HG02588 (cell line): ENCODE results near the gene PCBP1.
"Not testable (repeated sequence)": the region's sequence is repeated elsewhere in the genome, so short reads cannot be mapped to it uniquely, and the experiment has no call there.

ENCODE experiments used
- ATAC-seq: cut with Tn5 transposase; IDR thresholded peaks from one replicate; pipeline ENCODE4 v1.9.1; 2021; ENCODE audit warnings: mild to moderate bottlenecking, moderate library complexity; ENCODE audit not compliant: unreplicated experiment

The PCBP1 gene

GRCh38 chr2:70080610-70081200 lies 6.6 kb upstream of the PCBP1 start:
- ATAC-seq: no peak

DNA sequence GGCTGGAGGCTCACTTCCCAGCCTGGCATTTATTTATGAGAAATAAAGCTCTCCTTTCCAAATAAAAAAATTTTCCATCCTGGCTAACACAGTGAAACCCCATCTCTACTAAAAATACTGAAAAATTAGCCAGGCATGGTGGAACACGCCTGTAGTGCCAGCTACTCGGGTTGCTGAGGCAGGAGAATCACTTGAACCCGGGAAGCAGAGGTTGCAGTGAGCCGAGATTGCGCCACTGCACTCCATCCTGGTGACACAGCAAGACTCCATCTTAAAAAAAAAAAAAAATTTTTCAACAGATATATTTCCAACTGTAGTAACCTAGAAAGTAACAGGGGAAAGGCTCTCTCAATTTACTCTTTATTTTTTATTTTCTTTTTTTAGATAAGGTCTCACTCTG lies 6.1 kb upstream of the PCBP1 start:
- no peak for ATAC-seq

- no peak for ATAC-seq
Observed at GRCh38 chr2:70083344-70084156, 3.7 kb upstream of the PCBP1 start.

DNA sequence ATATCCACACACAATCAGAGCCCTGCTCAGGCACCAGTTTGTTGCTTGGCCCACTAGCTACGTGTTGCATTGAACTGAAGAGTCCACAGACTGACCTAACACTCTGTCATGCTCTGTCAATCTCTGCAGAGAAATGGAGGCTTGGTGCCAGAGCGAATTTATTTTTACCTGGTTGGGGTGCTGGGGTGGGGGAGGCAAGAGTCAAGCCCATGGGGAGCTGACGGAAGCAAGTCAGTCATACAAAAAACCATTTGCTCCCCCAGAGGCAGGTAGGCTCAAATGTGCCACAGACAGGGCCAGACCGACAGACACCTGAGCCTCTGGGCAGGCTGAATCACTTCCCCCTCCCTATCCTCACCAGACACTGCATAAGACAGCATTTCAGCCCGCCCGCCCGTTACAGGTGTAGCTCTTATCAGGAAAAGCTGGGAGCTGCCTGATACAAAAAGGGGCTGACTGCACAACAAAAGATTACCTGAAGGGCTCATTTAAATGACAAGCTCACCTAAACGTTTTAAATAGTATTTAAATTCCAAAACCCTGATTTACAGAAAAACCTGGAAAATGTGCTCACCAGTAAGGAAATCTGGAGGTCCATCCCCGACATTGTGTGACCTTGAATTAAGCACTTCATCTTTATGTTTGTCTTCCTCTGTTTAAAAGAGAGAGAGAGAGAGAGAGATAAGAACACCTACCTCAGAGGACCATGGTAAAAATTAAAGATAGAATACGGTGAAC lies 2.1 kb upstream of the PCBP1 start:
- ATAC-seq: no peak

DNA sequence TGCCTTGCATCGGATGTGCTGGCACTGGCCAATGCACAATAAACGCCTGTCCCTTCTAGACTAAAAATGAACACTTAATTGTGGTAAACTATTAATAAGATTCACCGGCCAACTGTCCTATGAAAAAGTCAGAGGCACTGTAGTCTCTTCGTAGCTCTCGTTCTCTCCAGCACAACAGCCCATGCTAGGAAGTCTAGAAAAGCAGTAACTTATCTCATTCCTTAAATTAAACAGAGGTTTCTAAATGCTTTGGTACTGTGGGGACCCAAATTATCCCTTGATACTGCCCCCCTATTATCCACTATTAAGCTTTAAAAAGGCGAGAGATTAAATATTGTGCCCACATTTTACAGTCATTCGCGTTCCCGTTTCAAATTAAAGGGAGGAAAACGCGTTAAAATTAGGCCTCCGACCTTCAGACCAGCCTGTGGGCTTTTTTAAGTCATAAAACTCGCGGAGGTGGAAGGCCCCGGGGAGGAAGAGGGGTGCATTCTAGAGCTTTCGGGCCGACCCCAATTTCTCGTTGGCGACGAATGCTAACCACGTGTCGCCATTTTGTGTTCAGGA lies 1.5 kb upstream of the PCBP1 start:
- no peak for ATAC-seq

GRCh38 chr2:70086278-70086837 lies 919 bp upstream of the PCBP1 start:
- ATAC-seq: peak; percentile 40

- no peak for ATAC-seq
Observed at GRCh38 chr2:70087702-70088597, 673 bp downstream of the PCBP1 start.

DNA sequence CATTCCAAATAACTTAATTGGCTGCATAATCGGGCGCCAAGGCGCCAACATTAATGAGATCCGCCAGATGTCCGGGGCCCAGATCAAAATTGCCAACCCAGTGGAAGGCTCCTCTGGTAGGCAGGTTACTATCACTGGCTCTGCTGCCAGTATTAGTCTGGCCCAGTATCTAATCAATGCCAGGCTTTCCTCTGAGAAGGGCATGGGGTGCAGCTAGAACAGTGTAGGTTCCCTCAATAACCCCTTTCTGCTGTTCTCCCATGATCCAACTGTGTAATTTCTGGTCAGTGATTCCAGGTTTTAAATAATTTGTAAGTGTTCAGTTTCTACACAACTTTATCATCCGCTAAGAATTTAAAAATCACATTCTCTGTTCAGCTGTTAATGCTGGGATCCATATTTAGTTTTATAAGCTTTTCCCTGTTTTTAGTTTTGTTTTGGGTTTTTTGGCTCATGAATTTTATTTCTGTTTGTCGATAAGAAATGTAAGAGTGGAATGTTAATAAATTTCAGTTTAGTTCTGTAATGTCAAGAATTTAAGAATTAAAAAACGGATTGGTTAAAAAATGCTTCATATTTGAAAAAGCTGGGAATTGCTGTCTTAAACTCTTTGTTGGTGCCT lies 1.4 kb downstream of the PCBP1 start:
- ATAC-seq: no peak

- ATAC-seq: no peak
Observed at GRCh38 chr2:70089220-70089982, 2.1 kb downstream of the PCBP1 start.

- no peak for ATAC-seq
Observed at GRCh38 chr2:70089983-70090525, 2.8 kb downstream of the PCBP1 start.

DNA sequence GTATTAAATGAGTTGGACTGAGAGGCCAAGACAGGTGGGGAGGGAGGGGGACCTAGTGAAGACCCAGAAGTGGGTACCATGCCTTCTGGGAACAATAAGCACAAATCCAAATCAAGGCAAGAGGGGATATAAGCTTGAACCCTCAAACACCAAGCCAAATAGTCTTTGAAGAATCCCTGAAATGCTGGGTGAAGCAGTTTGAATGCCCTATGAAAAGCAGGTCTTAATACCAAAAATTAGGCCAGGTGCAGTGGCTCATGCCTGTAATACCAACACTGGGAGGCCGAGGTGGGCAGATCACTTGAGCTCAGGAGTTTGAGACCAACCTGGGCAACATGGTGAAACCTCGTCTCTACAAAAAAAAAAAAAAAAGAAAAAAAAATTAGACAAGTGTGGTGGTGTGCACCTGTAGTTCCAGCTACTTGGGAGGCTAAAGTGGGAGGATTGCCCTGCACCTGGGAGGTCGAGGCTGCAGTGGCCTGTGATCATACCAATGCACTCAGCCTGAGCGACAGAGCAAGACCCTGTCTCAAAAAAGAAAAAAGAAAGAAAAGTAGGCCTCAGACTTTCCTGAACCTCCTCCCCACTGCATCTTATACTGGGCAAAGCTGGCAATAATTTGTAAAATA lies 3.5 kb downstream of the PCBP1 start:
- no peak for ATAC-seq

DNA sequence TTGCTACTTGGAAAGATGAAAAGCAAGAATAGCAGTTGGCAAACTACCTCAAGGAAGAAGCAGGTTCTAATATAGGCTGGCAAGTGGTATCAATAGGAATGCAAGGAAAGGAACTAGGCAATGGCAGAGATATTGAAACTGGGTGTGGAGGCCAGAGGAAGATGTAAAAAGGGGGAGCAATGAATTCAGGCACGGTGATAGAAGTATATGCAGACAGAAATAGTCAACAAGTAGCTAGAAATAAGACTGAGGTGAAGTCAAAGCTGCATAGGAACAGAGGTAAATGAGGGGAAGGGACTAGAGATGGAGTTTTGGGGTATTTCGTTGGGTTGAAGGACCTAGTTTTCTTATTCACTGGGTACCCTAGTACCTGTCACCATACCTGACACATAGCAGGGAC lies 4.1 kb downstream of the PCBP1 start:
- ATAC-seq: no peak

DNA sequence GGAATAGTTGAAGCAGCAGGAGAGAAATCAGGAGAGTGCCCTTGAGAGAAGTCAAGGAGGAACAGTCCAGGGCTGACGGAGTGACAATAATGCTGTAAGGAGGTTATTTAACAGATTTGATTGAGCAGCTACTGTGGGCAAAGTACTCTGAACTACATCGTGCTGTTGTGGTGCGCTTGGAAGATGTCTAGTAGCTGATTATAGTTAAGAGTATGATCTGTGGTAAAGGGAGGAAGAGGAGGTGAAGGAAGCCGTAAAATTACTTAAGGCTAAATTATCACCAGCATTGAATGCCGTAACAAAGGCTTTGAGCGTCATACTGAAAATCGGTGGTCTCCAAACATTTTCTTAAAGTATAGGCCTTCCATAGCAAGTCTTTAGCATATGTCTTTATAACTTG lies 4.5 kb downstream of the PCBP1 start:
- ATAC-seq: no peak

DNA sequence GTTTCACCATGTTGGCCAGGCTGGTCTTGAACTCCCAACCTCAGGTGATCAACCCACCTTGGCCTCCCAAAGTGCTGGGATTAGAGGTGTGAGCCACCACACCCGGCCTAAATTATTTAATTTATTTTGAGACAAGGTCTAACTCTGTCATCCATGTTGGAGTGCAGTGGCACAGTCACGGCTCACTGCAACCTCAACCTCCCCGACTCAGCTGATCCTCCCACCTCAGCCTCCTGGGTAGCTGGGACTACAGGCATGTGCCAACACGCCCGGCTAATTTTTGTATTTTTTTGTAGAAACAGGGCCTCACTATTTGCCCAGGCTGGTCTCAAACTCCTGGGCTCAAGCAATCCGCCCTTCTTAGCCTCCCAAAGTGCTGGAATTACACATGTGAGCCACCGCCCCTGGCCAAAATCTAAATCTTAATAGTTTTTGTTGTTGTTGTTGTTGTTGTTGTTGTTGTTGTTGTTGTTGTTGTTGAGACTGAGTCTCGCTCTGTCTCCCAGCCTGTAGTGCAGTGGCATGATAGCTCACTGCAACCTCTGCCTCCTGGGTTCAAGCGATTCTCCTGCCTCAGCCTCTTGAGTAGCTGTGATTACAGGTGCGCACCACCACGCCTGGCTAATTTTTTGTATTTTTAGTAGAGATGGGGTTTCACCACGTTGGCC lies 5.4 kb downstream of the PCBP1 start:
- ATAC-seq: not testable (repeated sequence)

- no peak for ATAC-seq
Observed at GRCh38 chr2:70094171-70094977, 7.1 kb downstream of the PCBP1 start.

DNA sequence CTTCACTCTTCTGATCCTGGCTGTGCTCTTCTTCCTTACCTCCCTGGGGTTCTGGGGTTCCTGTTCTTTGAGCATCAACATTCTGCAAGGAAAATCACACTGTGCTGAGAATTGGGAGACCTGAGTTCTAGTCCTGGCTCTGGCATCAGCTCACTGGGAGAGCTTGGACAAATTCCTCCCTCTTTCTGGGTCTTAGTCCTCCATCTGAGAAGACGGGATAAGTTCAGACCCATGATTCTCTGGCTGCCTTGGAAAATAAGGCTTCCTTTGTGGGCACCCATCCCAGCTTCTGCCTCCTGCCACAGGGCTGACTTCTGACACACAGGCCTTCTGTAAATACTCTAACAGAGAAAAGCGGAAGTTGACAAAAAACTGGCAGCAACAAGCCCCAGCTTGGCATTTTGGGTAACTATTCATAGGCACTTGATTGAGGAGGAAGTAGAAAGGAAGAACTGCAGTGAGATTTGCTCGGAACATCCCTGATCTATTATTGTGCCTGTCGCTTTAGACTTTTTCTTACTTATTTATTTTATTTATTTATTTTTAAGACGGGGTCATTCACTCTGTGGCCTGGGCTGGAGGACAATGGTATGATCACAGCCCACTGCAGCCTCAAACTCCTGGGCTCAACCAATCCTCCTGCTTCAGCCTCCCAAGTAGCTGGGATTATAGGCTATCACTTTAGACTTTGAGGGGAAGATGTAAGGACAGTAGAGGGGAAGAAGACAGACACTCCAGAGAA lies 7.9 kb downstream of the PCBP1 start:
- no peak for ATAC-seq
